Cardiac muscle cell (in vitro differentiated cells and primary cell): ENCODE measurements around the gene NEU2. TPM values are rescaled to one million over a fixed set of nuclear protein-coding genes. Genes with fewer than 3 reads are reported as not detected.
A peak's percentile ranks its signal among the peaks of the same experiment; 100 is the strongest.
"Not testable (repeated sequence)": the region's sequence is repeated elsewhere in the genome, so short reads cannot be mapped to it uniquely, and the experiment has no call there.

Experiments used
- DNase-seq, 2 donors: peaks; one replicate each; pipeline versions ENCODE4 v3.0.0 to v3.0.0-alpha.2; 2010 to 2017; ENCODE audit warnings: low read depth in 1 of 2, low spot score in 1 of 2
- H3K27ac ChIP-seq: fragments of 200-600 bp; sonication (generic); 2 replicates; pipeline ENCODE4 v1.5.1; 2016
- H3K27me3 ChIP-seq: fragments of 200-600 bp; sonication (generic); 2 replicates; pipeline ENCODE4 v1.6.0; 2016; ENCODE audit warnings: control low read depth
- H3K36me3 ChIP-seq: fragments of 200-600 bp; sonication (generic); 2 replicates; pipeline ENCODE4 v1.5.1; 2016; ENCODE audit warnings: control low read depth
- H3K4me1 ChIP-seq: fragments of 200-600 bp; sonication (generic); 2 replicates; pipeline ENCODE4 v1.8.1; 2017; ENCODE audit warnings: low read depth, mild to moderate bottlenecking, mixed run types
- H3K4me3 ChIP-seq: fragments of 200-600 bp; sonication (generic); 2 replicates; pipeline ENCODE4 v1.5.1; 2016; ENCODE audit warnings: mild to moderate bottlenecking
- H3K9me3 ChIP-seq: fragments of 200-600 bp; sonication (generic); 2 replicates; pipeline ENCODE4 v1.5.1; 2017; ENCODE audit warnings: low read depth, mild to moderate bottlenecking, control low read depth
- polyA plus RNA-seq: library from polyadenylated mRNA; unstranded; fragments of >200 nt; fragmentation: Nextera tagmentation; extraction: Ambion mirVana; gene quantifications from 2 replicates; pipeline ENCODE4 v1.2.1, GENCODE V29; 2016
- total RNA-seq: library from RNA; depleted of rRNA; stranded (reverse); fragments of >200 nt; gene quantifications from 2 replicates; pipeline ENCODE4 v1.2.3, GENCODE V29; 2016
- TF ChIP-seq, protein P1 (sequence below): IDR thresholded peaks from 2 replicates; pipeline ENCODE4 v1.5.1; 2012; ENCODE audit warnings: low read depth, mild to moderate bottlenecking, low read length

NEU2 gene
- total and polyA plus RNA-seq, 2 experiments from 2014 or later = not detected

DNA sequence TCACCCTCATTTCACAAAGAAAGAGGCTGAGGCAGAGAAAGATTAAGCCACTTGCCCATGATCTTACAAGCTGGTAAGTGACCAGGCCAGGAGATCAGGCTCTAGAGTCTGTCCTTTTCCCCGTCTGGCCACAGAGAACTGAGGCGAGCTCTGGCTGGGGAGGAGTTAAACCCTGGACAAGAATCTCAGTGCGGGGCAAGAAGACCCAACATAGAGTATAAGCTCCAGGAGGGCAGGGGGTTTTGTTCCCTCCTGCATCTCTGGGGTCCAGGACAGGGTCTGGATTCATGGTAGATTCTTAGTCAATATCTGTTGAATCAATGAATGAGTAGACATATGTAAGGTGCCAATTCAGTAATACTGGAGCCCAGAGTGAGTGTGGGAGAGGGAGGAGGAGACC, 14.7 kb downstream of the NEU2 start:
- TF ChIP-seq, protein P1, sequence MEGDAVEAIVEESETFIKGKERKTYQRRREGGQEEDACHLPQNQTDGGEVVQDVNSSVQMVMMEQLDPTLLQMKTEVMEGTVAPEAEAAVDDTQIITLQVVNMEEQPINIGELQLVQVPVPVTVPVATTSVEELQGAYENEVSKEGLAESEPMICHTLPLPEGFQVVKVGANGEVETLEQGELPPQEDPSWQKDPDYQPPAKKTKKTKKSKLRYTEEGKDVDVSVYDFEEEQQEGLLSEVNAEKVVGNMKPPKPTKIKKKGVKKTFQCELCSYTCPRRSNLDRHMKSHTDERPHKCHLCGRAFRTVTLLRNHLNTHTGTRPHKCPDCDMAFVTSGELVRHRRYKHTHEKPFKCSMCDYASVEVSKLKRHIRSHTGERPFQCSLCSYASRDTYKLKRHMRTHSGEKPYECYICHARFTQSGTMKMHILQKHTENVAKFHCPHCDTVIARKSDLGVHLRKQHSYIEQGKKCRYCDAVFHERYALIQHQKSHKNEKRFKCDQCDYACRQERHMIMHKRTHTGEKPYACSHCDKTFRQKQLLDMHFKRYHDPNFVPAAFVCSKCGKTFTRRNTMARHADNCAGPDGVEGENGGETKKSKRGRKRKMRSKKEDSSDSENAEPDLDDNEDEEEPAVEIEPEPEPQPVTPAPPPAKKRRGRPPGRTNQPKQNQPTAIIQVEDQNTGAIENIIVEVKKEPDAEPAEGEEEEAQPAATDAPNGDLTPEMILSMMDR = no peak

DNA sequence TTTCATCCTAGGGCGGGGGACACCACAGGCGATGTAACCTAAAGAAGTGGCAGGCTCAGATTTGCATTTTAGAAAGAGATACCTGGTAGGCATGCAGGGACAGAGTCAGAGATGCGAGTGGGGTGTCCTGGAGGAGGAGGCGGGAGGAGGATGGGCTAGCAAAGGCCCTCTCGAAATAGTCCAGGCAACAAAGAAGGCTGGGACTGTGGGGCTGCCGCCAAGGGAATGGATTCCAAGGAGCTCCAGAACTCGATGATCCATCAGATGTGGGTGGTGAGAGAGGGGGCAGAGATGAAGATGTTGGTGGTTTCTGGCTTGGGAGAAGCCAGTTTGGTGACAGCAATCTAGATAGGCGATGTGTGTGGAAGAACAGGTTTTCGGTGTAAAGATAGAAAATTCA, 15.2 kb downstream of the NEU2 start:
- Histone ChIP-seq H3K9me3 (no peaks in the 10 kb centered on the region), H3K4me1 (no peaks in the 10 kb centered on the region), H3K27ac (no peak overlapping the region), H3K36me3 (no peaks in the 10 kb centered on the region), H3K4me3 (no peak overlapping the region), H3K27me3 (peaks cover 17% of the 10 kb centered on the region)
- no peak for DNase-seq
- TF ChIP-seq, protein P1 = no peak

More for the DNA sequence above, 14.7 kb downstream of the NEU2 start:
- Histone ChIP-seq H3K4me3 (no peak overlapping the region), H3K4me1 (no peaks in the 10 kb centered on the region), H3K9me3 (no peaks in the 10 kb centered on the region), H3K27me3 (peaks cover 17% of the 10 kb centered on the region), H3K27ac (no peak overlapping the region), H3K36me3 (no peaks in the 10 kb centered on the region)
- no peak for DNase-seq

- Histone ChIP-seq H3K4me1 (no peaks in the 10 kb centered on the region), H3K27ac (no peak overlapping the region), H3K9me3 (no peaks in the 10 kb centered on the region), H3K4me3 (no peak overlapping the region), H3K27me3 (peaks cover 17% of the 10 kb centered on the region), H3K36me3 (no peaks in the 10 kb centered on the region)
- TF ChIP-seq, protein P1 = no peak
- DNase-seq = no peak
These were observed 16.2 kb downstream of the NEU2 start for GRCh38 chr2:233048569-233049193.

- Histone ChIP-seq H3K4me1 (no peaks in the 10 kb centered on the region), H3K36me3 (no peaks in the 10 kb centered on the region), H3K4me3 (no peak overlapping the region), H3K27ac (no peak overlapping the region), H3K9me3 (no peaks in the 10 kb centered on the region), H3K27me3 (peaks cover 20% of the 10 kb centered on the region)
- TF ChIP-seq, protein P1 = no peak
- DNase-seq = no peak
These were observed 16.8 kb downstream of the NEU2 start for GRCh38 chr2:233049194-233049761.

DNA sequence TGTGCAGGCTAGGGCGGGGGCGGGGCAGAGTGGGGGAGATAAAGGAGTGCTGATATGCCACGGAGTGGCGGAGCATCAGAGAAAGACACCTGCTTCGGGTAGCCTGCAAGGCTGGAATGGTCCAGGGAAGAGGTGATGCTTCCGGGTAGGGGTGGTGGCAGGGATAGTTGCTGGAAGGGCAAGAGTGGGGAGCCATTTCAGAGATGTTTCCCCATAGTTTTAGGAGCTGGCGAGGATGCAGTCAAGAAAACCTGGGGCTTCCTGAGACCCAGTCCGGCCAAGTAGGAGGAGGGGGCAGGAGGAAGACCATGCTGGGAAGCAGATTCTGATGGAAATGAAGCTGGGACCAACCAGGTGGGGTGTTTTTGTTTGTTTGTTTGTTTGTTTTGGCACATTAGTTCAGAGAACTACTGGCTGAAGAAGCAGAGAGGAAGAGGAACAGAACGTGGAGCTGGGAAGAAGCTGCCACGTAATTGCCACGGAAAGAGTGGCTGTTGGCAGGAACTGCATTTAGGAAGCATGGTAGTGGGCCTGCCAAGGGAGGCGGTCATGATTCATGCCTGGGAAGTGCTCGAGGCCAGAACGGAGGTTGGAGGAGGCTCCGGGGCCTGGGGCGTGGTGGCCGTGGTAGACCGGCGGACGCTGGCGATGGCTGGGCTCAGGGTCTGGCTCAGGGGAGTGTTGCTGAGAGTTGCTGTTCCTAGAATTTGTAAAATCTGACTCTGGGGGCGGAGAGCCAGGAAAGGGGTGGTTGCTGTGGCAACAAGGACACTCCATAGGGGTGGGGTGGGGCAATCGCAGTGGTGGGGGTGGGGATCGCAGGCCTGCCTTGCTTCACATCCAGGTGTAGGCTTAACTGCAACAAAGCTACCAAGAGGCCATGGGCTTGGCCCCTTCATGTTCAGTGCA, 19.0 kb downstream of the NEU2 start:
- TF ChIP-seq, protein P1 = no peak
- H3K9me3 ChIP-seq = no peaks in the 10 kb centered on the region
- peak in 1 of 2 donors; percentile 90 for DNase-seq
- H3K4me1 ChIP-seq = no peaks in the 10 kb centered on the region
- H3K27ac ChIP-seq = no peak overlapping the region
- no peaks in the 10 kb centered on the region for H3K36me3 ChIP-seq
- no peak overlapping the region for H3K4me3 ChIP-seq
- H3K27me3 ChIP-seq = peaks cover 23% of the 10 kb centered on the region

- not testable (repeated sequence) for H3K4me3 ChIP-seq, DNase-seq, H3K27ac ChIP-seq, H3K4me1 ChIP-seq, H3K36me3 ChIP-seq, H3K9me3 ChIP-seq
- peaks cover 23% of the 10 kb centered on the region for H3K27me3 ChIP-seq
These were observed 20.0 kb downstream of the NEU2 start for GRCh38 chr2:233052517-233052916.
